NAMALWA (cell line): ENCODE results near the gene ARHGAP27.

Experiments
- DNase-seq: peaks from one replicate; pipeline ENCODE4 v3.0.0-alpha.2; 2015; ENCODE audit warnings: low spot score

ARHGAP27 gene

DNA sequence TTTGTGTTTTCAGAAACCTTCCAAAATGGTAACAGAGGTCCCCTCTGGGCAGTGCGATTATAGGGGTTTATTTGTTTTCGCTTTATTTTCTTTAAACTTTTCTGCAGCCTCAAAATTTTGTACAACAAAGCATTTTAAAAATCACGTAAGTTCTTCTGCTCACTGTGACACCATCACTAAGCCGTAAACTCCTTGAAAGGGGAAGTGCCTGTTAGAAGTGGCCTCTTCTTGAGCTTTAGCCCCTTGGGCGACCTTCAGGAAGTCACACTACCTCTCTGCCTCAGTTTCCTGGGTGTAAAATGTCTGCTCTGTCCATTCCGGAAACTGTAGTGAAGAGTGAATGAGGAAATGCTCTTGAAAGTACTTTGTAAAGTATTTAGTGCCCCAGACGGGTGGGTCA, 26.6 kb downstream of the ARHGAP27 start:
- DNase-seq: no peak

DNA sequence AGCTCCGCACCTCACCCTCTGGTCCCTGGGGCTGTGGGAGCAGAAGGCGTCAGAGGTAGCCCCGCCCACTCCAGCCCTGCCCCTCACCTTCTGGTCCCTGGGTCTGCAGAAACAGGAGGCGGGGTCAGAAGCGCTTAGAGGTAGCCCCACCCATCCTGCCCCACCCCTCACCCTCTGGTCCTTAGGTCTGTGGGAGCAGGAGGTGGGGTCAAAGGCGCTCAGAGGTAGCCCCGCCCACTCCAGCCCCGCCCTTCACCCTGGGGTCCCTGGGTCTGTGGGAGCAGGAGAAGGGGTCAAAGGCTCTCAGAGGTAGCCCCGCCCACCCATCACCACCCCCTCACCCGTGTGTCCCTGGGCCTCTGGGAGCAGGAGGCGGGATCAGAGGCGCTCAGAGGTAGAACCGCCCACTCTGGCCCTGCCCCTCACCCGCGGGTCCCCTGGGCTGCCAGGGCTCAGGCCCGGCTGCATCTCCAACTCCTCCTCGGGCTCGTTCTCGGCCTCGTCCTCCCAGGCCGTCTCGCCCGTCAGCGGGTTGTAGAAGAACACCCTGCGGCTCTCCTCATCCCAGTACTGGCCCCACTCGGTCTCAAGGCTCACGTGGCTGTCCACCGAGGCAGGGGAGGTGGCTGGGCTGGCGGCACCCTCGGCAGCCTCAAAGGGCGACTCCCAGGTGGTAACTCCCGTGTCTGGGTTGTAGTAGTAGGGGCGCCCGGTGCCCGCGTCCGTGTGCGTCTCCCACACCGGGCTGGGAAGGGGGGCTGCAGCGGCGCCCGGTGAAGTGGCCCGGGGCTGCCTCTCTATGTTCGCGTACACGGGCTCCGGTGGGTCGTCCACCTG, 27.2 kb downstream of the ARHGAP27 start:
- DNase-seq: peak; percentile 33

DNA sequence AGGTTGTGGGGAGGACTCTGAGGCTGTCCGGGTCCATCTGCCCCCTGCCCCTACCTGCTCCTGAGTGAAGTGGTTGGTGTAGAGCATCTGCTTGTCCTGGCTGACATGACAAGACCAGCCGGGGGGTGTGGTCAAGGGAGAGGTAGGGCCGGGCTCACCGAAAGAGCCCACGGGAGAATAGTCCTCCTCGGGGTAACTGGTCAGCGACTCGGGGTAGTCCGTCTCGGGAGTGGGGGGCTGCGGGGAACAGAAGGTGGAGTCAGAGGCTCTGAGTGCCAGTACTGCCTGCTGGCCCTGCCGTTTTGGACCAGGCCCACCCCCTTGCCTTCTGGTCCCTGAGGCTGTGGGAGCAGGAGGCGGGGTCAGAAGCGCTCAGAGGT, 27.8 kb downstream of the ARHGAP27 start:
- DNase-seq: no peak

DNA sequence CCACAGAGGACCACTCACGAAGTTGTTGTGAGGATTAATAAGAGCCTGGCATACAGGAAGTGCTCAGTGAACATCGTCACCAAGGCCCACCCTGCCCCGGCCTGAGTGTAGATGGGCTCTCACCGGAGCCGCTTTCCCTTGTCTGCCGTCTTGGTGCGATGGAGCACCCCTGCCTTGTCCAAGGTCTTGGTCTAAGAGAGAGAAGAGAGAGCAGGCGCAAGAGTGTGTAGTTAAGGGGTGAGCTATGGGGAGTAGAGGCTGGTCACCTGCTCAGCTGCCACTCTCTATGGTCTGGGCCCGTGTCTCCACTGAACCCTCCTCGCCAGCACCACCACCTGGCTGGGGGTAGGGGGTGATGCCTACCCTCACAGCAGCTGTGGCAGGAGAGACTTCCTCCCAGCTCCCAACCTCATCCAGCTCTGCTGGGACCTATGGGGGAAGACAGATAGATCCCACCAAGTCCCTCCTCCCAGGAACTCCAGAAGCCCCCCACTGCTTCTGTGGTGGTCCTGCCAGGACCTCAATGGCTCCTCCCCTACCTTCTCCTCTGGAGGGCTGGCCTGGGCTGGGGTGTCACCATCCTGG, 28.7 kb downstream of the ARHGAP27 start:
- no peak for DNase-seq

DNA sequence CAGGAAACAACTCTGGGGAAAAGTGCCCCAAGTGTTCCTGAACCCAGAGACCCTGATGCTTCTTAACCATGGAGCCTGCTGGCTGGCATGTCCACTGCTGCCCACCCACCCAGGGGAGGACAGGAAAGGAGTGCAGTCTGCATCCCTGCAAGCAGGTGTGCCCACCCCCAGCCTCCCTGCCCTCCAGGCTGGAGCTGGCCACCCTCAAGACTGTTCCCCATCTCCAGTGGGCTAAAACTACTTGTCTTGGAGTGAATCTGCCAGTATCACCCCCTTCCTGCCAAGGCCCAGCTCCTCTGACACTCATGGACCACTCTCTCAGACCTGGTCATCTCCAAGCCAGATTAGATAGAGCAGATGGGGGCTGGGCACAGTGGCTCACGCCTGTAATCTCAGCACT, 29.8 kb downstream of the ARHGAP27 start:
- no peak for DNase-seq

DNA sequence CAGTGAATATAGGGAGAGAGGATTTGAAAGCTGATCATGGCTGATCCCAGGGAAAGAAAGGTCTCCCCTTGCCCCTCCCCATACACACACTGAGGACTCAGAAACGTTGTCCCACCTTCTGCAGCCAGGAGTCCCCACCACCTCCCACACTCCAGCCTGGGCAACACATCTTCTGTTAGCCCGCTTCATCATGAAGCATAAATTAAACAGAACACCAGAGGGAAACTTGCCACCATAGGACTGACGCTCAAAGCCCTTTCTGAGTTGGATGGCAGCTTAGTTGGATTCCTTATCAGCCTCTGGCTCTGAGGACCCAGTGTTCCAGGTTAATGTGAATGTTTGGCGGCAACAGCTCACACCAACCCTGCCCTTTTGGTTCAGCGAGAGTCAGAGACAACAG, 33.9 kb downstream of the ARHGAP27 start:
- DNase-seq: no peak

DNA sequence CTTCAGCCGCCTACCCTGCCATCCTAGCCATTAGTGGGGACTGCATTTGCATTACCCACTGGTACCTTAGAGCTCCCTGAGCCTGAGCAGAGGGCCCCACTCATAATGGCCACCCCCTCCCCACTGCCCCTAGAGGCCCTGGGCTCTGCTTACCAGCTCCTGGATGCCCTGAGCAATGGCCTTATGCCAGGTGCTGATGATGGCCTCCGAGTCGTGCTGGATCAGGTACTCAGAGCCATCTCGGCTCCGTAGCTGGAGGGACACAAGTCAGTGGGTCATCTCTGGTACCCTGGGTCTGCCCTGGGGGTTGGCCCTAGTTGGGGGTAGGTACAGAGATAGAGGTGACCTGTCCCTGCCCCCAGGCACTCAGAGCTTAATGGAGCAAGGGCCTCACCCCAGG, 34.9 kb downstream of the ARHGAP27 start:
- no peak for DNase-seq

DNA sequence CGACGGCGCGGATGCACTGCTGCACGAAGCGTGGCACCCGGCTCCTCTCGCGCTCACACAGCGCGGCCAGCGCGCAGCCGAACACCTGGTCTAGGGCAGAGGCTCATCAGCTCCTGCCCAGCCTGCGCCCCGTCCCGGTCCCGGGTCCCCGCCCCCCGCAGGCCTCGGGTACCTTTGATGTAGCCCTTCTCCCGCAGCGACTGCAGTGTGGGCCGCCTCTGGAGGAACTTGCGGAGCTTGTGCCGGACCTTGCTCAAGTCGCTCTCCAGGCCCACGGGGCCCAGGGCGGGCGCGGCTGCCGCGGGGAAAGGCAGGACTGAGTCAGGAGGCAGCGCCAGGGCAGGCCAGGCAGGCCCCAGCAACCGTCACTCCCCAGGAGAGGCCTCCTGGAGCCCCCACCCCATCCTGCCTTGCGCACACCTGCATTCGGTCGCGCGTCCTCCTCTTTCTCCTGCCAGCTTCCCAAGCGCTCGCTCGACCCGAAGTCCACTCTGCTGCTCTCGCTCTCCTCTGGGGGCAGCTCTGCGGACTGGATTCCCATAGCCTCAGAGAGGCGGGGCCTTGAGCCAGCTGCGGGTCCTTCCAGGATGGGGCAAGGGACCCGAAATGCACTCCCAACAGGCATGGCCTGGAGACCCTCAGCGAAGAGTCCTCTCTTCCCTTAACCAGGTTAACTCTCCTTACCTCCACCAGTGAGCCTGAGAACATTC, 36.0 kb downstream of the ARHGAP27 start:
- DNase-seq: no peak

DNA sequence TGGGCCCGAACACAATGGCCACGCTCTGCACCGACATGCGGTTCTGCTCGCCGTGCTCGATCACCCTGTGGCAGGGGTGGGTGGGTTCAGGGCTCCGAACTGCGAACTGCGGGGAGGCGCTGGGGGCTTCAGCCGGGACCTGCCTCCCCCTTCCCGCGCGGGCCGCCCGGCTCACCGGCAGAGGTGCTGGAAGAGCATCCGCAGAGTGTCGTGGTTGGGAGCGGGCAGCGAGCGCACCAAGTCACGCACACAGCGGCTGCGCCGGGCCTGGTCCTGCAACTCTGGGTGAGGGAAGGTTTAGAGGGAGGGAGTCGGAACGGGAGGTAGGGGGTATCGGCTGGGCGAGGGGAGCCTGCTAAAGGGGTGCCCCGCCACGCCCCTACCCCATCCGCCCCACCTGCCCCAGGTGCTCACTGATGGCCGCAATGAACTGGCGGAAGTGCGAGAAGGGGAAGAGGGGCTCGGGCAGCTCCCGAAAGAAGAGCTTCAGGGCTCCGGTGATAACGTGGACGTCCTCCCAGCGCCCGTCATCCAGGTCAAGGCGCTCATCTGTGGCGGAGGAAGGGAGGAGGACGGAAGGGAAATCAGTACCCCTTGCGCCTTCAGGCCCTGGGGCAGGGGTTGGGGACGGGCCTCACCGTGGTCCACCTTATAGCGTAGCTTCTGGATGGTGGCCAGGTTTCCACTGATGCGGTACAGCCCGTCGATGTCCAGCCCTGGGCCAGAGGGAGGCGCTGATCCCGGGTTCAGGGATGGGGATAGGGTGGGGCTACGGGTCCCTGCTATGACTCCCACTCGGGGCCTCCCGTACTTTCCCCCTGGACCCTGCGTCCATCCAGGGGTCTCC, 36.9 kb downstream of the ARHGAP27 start:
- no peak for DNase-seq

DNA sequence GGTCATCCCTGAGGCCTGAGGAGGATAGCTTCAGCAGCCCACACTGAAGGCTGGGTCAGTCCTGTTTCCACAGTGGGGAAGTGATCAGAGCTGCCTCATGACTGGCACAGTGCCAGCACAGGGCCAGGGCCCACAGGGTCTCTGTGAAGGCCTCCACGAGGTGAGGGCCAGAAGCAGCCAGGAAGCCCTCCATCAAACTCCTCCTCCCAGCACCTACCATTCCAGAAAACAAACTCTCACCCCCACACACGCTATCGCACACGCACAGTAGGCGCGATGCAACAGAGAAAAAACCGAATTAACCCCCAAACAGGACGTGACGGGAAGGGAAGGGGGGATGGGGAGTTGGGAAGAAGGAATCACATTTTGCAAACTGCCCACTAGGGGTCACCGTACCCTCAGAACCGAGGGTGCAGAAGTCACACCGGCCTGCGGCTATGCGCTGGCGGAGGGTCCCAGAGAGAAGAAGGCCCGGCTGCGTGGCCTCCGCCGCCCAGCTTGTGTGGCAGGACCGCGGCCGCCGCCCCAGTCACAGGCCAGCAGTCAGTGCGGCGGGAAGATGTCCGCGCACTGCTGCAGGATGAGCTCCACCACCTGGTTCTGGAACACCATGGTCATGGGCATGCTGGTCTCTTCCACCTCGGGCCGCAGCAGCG, 37.6 kb downstream of the ARHGAP27 start:
- DNase-seq: peak; percentile 58

DNA sequence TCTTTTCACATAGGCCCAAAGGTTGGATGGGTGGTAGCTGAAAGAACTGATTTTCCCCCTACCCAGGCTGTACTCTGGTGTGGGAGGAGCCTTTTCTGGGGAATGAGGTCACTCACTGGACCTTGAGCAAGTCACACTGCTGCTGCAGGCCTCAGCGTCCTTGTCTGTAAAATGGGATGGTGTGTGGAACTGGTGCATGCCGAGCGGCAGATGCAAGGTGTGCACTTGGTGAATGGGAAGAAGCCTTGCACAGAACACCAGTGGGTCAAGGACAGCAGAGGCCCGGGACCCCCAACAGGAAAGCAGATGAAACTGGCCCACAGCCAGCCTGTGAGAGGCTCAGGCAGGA, 38.1 kb downstream of the ARHGAP27 start:
- no peak for DNase-seq

DNA sequence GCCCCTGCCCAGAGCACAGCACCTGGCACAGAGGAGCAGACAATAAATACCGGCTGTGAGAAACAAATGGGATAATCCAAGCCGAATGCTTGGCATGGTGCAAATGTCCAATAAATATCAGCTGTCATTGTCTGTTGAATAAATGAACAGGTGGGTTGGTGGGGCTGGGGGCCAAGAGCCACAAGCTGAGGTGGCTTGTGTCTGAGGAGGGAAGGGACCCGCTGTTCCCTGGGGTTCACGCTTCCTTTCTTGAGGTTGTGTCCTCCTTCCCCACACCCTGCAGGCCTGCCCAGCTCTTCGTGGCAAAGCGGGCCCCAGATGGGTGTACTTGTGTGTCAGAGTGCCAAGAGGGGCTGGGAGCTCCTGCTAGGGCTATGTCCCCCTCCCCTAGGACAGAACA, 38.6 kb downstream of the ARHGAP27 start:
- DNase-seq: no peak

DNA sequence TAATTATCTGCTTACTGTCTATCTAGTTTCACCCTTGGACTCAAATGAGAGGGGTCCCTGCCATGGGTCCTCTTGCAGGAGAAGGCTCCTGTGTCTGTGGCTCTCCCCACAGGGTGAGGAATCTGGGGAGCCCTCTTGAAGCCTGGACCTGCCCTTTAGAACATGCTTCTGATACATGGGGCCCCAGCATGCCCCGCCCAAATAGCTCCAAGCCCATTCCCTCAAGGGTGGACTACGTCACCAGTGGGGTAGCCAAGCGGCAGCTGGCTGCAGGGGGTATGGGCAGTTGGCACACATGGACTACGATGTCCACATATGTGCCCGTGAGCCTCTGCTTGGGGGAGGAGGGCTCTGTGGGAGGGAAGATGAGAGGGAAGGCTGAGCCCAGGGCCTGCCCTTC, 39.3 kb downstream of the ARHGAP27 start:
- no peak for DNase-seq

DNA sequence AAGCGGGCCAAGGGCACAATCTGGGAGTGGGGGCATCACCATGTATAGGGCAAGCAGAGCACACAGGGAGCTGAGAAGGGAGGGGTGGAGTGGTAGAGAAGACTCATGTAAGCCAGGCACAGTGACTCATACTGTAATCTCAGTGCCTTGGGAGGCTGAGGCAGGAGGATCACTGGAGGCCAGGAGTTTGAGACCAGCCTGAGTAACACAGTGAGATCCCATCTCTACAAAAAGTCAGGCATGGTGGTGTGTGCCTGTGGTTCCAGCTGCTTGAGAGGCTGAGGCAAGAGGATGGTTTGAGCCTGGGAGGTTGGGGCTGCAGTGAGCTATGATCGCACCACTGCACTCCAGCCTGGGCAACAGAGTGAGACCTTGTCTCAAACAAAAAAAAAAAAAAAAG, 40.8 kb downstream of the ARHGAP27 start:
- no peak for DNase-seq

DNA sequence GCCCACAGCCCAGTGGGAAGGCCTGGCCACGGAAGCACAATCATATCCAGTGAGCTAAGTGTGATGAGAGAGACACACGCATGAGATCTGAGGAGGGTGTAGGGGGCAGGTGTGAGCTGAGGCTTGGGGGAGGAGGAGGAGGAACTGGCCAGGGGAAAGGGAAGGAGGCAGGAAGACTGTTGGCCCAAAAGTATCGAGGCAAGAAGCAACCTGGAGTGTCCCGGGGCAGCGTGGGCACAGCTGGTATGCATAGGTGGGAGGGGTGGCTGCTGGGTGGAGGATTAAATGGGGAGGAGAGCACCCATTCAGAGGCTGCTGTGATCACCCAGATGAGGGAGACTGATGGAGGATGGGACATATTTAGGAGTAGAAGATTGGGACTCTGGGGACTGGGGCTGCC, 41.4 kb downstream of the ARHGAP27 start:
- no peak for DNase-seq

DNA sequence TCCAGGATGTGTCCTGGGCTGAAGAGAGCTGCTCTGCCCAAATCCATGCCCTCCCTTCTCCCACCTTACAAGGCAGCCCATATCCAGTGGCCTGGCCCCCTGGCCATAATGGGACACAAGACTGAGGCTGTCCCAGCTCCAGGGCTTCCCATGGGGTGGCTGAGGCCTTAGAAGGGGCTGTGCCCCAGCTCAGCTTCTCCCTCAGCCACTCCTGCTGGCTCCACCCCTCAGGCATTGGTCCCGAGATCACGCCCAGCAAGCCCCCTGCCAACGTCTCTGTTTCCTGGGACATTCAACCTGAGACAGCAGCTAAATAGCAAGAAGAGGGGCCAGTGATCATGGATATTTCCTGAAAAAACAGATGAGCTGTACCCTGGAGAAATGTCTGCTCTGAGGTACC, 43.3 kb downstream of the ARHGAP27 start:
- DNase-seq: no peak

DNA sequence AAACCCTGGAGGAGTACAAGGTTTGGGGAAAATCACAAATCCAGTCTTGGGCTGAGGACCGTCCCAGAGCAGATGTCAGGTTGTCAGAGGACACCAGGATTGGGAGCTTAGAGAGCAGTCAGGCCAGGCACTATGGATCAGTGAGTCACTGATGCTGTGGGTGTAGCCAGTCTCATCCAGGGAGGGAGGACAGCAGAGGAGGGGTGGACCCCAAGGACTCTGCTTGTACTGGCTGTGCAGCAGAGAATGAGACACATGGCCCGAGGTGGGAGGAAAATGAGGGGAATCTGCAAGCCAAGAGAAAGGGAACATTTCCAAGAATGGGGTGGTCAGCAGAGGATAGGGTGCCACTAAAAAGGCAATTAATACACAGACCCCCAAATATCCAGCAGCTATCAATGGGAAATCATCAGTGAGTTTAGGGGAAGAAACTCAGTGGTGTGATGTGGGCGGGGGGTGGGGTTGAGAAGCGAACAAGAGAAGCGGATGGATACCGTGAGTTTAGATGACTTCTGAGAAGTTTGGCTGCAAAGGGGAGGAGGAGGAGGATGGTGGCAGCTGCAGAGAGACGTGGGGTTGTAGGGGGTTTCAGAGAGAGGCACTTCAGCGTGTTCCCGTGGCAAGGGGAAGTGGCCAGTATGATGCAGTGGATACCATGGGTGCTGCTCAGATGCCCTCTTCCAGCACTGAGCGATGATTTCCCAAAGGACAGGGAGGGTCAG, 43.9 kb downstream of the ARHGAP27 start:
- DNase-seq: no peak

DNA sequence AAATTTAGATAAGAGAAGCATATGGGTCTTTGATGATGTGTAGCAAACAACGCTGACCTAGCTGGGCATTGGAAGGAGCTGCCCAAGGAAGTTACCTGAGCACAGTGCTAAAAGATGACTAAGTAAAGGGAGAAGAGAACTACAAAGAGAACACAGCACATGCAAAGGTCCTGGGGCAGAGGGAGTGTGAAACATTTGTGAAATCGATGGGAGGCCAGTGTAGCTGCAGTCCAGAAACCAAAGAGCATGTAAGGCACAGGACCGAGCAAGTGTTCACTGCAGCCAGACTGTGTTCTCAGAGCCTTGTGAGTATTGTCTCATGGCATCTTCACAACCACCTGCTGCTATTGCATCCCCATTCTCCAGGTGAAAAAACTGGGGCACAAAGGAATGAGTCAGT, 44.9 kb downstream of the ARHGAP27 start:
- DNase-seq: no peak

DNA sequence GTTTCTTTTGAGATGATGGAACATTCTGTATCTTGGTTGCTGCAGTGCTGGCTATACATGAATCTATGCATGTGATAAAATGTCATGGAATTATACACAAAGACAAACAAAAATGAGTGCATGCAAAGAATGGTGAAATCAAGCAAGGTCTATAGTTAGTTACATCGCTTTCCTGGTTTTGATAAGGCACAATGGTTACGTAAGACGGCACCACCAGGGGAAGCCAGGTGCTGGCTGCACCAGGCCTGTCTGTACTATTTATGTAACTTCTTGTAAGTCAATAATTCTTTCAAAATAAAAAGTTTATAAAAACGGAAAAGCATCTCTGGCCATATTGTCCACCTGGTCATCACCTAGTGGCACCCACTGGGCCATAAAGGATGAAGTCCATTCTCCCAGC, 46.5 kb downstream of the ARHGAP27 start:
- no peak for DNase-seq

DNA sequence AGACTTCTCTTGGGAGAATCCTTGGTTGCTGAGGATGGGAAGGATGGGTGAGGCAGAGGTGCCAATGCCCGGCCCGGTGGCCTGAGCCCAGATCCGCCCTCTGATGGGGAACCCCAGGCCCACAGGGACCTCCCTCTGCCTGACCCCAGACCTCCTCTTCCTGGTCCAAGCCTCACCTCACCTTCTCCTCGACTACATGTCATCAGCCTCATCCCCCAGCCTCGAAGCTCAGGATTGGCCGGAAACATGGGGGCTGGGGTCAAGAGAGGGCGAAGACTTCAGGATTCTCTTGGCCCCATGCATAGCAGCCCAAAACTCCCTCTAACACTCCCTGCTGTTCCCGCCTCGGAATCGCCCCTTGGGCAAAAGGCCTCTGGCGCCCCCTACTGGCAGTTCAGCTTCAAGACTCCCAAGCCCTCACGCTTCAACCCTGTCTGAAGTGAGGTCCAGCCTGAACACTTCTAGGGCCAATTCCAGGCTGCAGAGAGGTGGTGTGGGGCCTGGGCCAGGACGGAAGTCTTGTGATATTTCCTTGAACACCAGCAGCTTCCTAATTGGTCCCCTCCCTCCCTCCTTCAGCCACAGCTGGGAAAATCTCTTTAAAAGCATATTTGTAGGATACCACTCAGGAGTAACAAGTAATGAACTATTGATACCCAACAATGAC, 47.2 kb downstream of the ARHGAP27 start:
- DNase-seq: peak; percentile 87

DNA sequence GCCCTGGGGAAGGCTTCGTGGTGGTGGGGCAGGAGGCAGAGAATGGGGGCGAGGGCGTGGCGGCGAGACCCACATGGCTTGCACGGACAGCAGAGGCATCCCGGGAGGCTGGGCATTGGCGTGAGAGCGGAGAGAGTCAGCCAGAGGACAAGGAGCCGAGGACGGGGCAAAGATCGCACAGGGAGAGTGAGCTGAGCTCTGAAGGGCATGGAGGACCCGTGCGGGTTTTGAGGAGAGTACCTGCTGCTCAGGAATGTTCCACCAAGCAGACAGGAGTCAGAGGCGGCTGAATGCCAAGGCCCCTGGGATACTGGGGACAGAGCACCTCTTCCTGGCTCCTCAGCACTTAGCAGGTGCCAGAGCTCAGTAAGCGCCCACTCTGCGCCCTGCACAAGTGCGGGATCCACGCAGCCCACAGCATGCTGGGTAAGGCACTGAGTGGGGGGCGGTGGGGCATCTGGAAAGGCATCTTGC, 47.8 kb downstream of the ARHGAP27 start:
- no peak for DNase-seq
